Activated CD4-positive, CD25-positive, alpha-beta regulatory T cell (primary cell): ENCODE results near the gene SLC16A12.
"Not testable (repeated sequence)": the region's sequence is repeated elsewhere in the genome, so short reads cannot be mapped to it uniquely, and the experiment has no call there.

ENCODE experiments used
- DNase-seq, 4 experiments: peaks; one replicate each; lab custom pipeline; 2025; lab: John Stamatoyannopoulos, UW

Gene SLC16A12

GRCh38 chr10:89547853-89548513 lies 12.6 kb upstream of the SLC16A12 start:
- DNase-seq = no peak

GRCh38 chr10:89546651-89547050 lies 11.3 kb upstream of the SLC16A12 start:
- DNase-seq = not testable (repeated sequence)

- DNase-seq = no peak
Observed at GRCh38 chr10:89543841-89544240, 8.4 kb upstream of the SLC16A12 start.

- no peak for DNase-seq
Observed at GRCh38 chr10:89540420-89540949, 5.1 kb upstream of the SLC16A12 start.

- no peak for DNase-seq
Observed at GRCh38 chr10:89537364-89537763, 2.0 kb upstream of the SLC16A12 start.

GRCh38 chr10:89536013-89536354 lies 590 bp upstream of the SLC16A12 start:
- DNase-seq = no peak

GRCh38 chr10:89534826-89535166 lies 598 bp downstream of the SLC16A12 start:
- DNase-seq = no peak

- DNase-seq = no peak
Observed at GRCh38 chr10:89532476-89532875, 2.9 kb downstream of the SLC16A12 start.

- DNase-seq = no peak
Observed at GRCh38 chr10:89531359-89531758, 4.0 kb downstream of the SLC16A12 start.

GRCh38 chr10:89529711-89530110 lies 5.7 kb downstream of the SLC16A12 start:
- DNase-seq = not testable (repeated sequence)

- DNase-seq = no peak
Observed at GRCh38 chr10:89526358-89526757, 9.0 kb downstream of the SLC16A12 start.

GRCh38 chr10:89525556-89525955 lies 9.8 kb downstream of the SLC16A12 start:
- DNase-seq = no peak

- DNase-seq = no peak
Observed at GRCh38 chr10:89524279-89524678, 11.1 kb downstream of the SLC16A12 start.

GRCh38 chr10:89523274-89523673 lies 12.1 kb downstream of the SLC16A12 start:
- DNase-seq = no peak

GRCh38 chr10:89522463-89522862 lies 12.9 kb downstream of the SLC16A12 start:
- DNase-seq = no peak

- no peak for DNase-seq
Observed at GRCh38 chr10:89521368-89521767, 14.0 kb downstream of the SLC16A12 start.

- DNase-seq = no peak
Observed at GRCh38 chr10:89520706-89521105, 14.7 kb downstream of the SLC16A12 start.

GRCh38 chr10:89518876-89519842 lies 16.2 kb downstream of the SLC16A12 start:
- no peak for DNase-seq

- DNase-seq = no peak
Observed at GRCh38 chr10:89518108-89518507, 17.3 kb downstream of the SLC16A12 start.

- no peak for DNase-seq
Observed at GRCh38 chr10:89516149-89516832, 19.1 kb downstream of the SLC16A12 start.

- no peak for DNase-seq
Observed at GRCh38 chr10:89515031-89515841, 20.2 kb downstream of the SLC16A12 start.

GRCh38 chr10:89513206-89513605 lies 22.2 kb downstream of the SLC16A12 start:
- DNase-seq = no peak
